ENCODE data around the gene SERINC3. TPM values are rescaled to one million over a fixed set of nuclear protein-coding genes. Genes with fewer than 3 reads are reported as not detected.

Gene SERINC3
- total and polyA plus RNA-seq, 10 of the 15 experiments (the other 5 are each of a cell fraction or from before 2014, with no cell fraction given) = 24.5 to 96.8 (median 38.8) TPM

- ChIA-PET POLR2A (no interaction called here), SMC1A (ENCODE audit: uncharacterized antibody, unreplicated experiment) (no interaction called here), RAD21 (ENCODE audit: unreplicated experiment) (interaction anchor here (1.0 kb wide), 1 partner anchor 75 kb away, joined by 3 read pairs; no protein-coding TSS in a partner anchor), CTCF (no interaction called here)
- no peaks in the 10 kb centered on the region for H3K79me2 ChIP-seq (ENCODE audit: control insufficient read depth, insufficient read depth, low read length)
- H3K27ac ChIP-seq (ENCODE audit: control insufficient read depth, insufficient read depth) = no peak overlapping the region
- no peaks in the 10 kb centered on the region for H4K20me1 ChIP-seq (ENCODE audit: control insufficient read depth, insufficient read depth)
- no peak for FAIRE-seq
- H3K36me3 ChIP-seq (ENCODE audit: control insufficient read depth in 2 of 2, insufficient read depth in 2 of 2, low read length in 1 of 2) = peaks cover 16 to 37% of the 10 kb centered on the region in 2 experiments
- 100% methylated on average over 3 of the region's 3 CpGs for WGBS (ENCODE audit: insufficient coverage, insufficient replicate concordance, low lambda C conversion rate, missing lambda C conversion rate)
- no peak overlapping the region for H3K4me3 ChIP-seq
- intact Hi-C loops (cut with micrococcal nuclease; ENCODE audit: unreplicated experiment) (no loop called here), in situ Hi-C loops (cut with MboI) (no loop called here)
- H3K4me2 ChIP-seq (ENCODE audit: control insufficient read depth, insufficient read depth) = no peak overlapping the region
- H3K9me3 ChIP-seq (replicated peaks; ENCODE audit: control insufficient read depth, insufficient read depth, low read length) = no peaks in the 10 kb centered on the region
- TF ChIP-seq CHD2 (IDR thresholded peaks at IDR 0.05; ENCODE audit: borderline replicate concordance, low read depth, low read length) (no peak), NFYB (IDR thresholded peaks at IDR 0.05; ENCODE audit: insufficient read depth, low read depth, low read length) (no peak), IKZF2 (IDR thresholded peaks at IDR 0.05) (no peak), STAT3 (IDR thresholded peaks at IDR 0.05; ENCODE audit: low read depth, low read length) (no peak), ASH2L (IDR thresholded peaks at IDR 0.05; ENCODE audit: borderline replicate concordance, low read depth) (no peak), SUZ12 (IDR thresholded peaks at IDR 0.05; ENCODE audit: unreplicated experiment) (no peak), SP1 (IDR thresholded peaks at IDR 0.05; ENCODE audit: low read depth, low read length) (no peak), HCFC1 (IDR thresholded peaks at IDR 0.05; ENCODE audit: low read length) (no peak), ZNF384 (IDR thresholded peaks at IDR 0.05; ENCODE audit: borderline replicate concordance, low read depth, low read length) (no peak), NFIC (IDR thresholded peaks at IDR 0.05; ENCODE audit: low read depth, low read length) (no peak), CREM (IDR thresholded peaks at IDR 0.05; ENCODE audit: low read depth) (no peak), CEBPB (IDR thresholded peaks at IDR 0.05; ENCODE audit: borderline replicate concordance in 1 of 2, low read depth in 2 of 2, low read length in 2 of 2) (no peak), CBFB (IDR thresholded peaks at IDR 0.05; ENCODE audit: low read depth) (no peak), POLR2AphosphoS2 (IDR thresholded peaks at IDR 0.05; ENCODE audit: low read depth, low read length) (no peak), ZNF687 (IDR thresholded peaks at IDR 0.05) (no peak), GABPA (IDR thresholded peaks at IDR 0.05; ENCODE audit: low read depth) (no peak), KLF5 (IDR thresholded peaks at IDR 0.05; ENCODE audit: partially characterized antibody) (no peak)
- H3K9ac ChIP-seq (ENCODE audit: control insufficient read depth, insufficient read depth, low read length) = no peak overlapping the region
- H3K27me3 ChIP-seq (replicated peaks in 1 of 2; ENCODE audit: control insufficient read depth in 2 of 2, insufficient read depth in 2 of 2, low read length in 1 of 2) = no peaks in the 10 kb centered on the region
- BruUV-seq (replicated peaks) = no TSS peak
- no peak for DNase-seq (ENCODE audit: low read depth, low spot score)
- no peak for ATAC-seq
- peaks cover 8% of the 10 kb centered on the region; the same call in 1 of the 2 replicates for H3K4me1 ChIP-seq (ENCODE audit: control insufficient read depth, insufficient read depth, low read length)
- H2AFZ ChIP-seq (ENCODE audit: control insufficient read depth, low read depth, low read length) = no peak overlapping the region
Observed at GRCh38 chr20:44500221-44500620, 21.6 kb downstream of the SERINC3 start.
